HG03439 (cell line): ENCODE data around the gene NMNAT2.
"Not testable (repeated sequence)": the region's sequence is repeated elsewhere in the genome, so short reads cannot be mapped to it uniquely, and the experiment has no call there.

ENCODE experiments used
- ATAC-seq: cut with Tn5 transposase; IDR thresholded peaks from one replicate; pipeline ENCODE4 v1.9.1; 2021; ENCODE audit warnings: mild to moderate bottlenecking, moderate library complexity; ENCODE audit not compliant: unreplicated experiment

NMNAT2 gene

GRCh38 chr1:183417772-183418491 is at the start of gene NMNAT2:
NMNAT2 (minus strand) TSS chr1:183418380; CDS start chr1:183418267, 113 bp downstream.
- no peak for ATAC-seq

GRCh38 chr1:183467687-183468086 is 49.5 kb upstream of the NMNAT2 start:
- ATAC-seq = no peak

- ATAC-seq = no peak
These were observed 48.6 kb upstream of the NMNAT2 start for GRCh38 chr1:183466781-183467180.

GRCh38 chr1:183463566-183463965 is 45.4 kb upstream of the NMNAT2 start:
- no peak for ATAC-seq

- ATAC-seq = no peak
These were observed 43.2 kb upstream of the NMNAT2 start for GRCh38 chr1:183461350-183461749.

- no peak for ATAC-seq
These were observed 42.4 kb upstream of the NMNAT2 start for GRCh38 chr1:183460596-183460995.

DNA sequence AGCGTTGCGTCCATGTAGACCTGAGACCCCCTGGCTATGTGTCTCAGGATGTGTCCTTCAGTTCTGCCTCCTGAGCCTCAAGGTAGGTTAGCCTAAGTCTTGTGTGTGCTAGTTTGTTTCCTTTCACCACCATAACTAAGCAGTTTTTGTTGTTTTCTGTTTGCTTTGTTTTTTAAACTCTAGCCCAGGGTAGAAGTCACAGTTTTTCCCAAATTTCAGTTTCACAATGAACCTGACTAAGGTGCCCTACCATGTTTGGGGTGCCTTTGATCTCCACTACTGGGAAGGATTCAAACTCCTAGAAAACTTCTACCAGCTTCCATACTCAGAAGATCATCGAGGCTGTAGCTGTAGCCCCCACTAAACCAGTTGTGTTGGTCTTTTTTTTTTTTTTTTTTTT is 39.3 kb upstream of the NMNAT2 start:
- no peak for ATAC-seq

- no peak for ATAC-seq
These were observed 38.6 kb upstream of the NMNAT2 start for GRCh38 chr1:183456826-183457225.

DNA sequence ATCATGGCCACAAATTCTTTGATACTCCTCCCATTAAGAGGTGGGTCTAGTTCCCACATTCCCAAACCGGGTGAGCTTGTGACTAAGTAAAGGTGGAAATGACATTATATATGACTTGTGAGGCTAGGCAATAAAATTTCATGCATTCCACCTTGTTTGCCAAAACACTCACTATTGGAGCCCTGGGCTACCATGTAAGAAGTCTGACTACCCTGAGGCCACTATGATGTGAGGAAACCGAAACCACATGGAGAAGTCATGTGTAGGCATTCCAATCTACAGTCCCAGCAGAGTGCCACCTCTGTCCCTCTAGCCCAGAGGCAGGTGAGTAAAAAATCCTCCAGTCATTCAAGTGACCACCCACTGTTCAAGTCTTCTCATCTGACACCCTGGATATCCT is 36.2 kb upstream of the NMNAT2 start:
- no peak for ATAC-seq

GRCh38 chr1:183450093-183450492 is 31.9 kb upstream of the NMNAT2 start:
- ATAC-seq = no peak

DNA sequence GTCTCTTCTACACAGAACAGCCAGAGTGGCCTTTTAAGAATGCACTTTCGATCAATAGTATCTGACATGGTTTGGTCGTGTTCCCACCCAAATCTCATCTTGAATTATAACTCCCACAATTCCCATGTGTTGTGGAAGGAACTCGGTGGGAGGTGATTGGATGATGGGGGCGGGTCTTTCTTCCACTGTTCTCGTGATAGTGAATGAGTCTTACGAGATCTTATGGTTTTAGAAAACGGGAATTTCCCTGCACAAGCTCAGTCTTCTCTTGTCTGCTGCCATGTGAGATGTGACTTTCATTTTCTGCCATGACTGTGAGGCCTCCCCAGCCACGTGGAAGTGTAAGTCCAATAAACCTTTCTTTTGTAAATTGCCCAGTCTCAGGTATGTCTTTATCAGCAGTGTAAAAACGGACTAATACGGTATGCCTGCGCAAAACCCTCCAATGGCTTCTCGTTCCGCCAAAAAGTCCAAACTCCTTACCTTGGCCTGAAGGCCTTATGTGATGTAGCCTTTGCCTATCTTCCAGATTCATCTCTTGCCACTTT is 31.1 kb upstream of the NMNAT2 start:
- ATAC-seq = no peak

- ATAC-seq = no peak
These were observed 26.1 kb upstream of the NMNAT2 start for GRCh38 chr1:183444243-183444642.

- no peak for ATAC-seq
These were observed 25.3 kb upstream of the NMNAT2 start for GRCh38 chr1:183443466-183443865.

DNA sequence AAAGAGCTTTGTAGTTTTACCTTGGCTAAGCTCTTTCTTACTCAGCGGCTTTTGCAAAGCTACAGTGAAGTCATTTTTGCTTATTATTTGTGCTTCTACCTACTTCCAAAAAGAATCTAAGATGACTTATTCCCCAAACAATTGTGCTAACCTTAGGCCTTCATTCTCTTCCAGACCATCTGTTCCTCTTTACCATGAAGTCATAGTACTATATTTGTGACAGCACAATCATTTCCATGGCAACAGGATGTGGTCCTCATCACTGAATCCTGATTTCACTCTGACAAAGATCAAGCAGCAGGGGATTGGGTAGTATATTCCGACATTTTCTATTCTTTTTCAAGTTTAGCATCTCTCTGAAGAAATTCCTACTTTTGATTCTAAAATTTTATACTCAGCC is 24.8 kb upstream of the NMNAT2 start:
- ATAC-seq = no peak

- ATAC-seq = no peak
These were observed 19.9 kb upstream of the NMNAT2 start for GRCh38 chr1:183438060-183438459.

GRCh38 chr1:183435497-183435896 is 17.3 kb upstream of the NMNAT2 start:
- ATAC-seq = no peak

GRCh38 chr1:183433703-183434102 is 15.5 kb upstream of the NMNAT2 start:
- no peak for ATAC-seq

GRCh38 chr1:183432548-183432875 is 14.3 kb upstream of the NMNAT2 start:
- no peak for ATAC-seq

DNA sequence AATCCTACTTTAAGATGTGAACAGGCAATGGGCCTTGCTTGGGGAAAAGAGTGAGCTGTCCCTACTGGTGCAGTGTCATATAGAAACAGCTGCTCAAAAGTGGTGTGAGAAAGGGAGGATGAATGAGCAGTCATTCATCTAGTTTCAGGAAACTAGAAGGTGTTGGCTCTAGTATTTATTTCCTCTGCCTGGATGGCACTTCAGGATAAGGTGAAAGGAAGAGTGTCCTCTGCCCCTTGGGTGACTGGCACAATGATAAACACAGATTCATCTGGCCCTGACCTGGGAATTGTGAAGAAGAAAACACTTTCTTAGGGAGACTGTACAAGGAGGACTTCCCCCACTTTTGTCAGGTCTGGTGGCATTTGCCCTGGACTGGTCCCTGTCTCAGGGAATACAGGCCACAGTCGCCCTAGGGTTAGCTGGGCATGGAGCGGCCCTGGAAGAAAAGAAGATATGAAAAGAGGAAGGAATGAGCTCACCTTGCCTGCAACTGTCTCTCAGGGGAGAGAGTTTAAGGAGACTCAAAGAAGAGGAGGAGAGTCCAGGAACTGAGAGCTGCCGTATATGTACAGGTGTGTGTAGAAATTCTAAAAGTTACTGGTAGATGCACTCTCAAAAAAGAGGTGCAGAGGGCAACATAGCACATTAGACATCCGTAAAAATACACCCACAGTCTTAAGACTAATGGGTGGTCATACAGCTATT is 13.8 kb upstream of the NMNAT2 start:
- ATAC-seq = no peak

GRCh38 chr1:183427591-183427990 is 9.4 kb upstream of the NMNAT2 start:
- not testable (repeated sequence) for ATAC-seq

GRCh38 chr1:183424691-183425090 is 6.5 kb upstream of the NMNAT2 start:
- ATAC-seq = no peak

DNA sequence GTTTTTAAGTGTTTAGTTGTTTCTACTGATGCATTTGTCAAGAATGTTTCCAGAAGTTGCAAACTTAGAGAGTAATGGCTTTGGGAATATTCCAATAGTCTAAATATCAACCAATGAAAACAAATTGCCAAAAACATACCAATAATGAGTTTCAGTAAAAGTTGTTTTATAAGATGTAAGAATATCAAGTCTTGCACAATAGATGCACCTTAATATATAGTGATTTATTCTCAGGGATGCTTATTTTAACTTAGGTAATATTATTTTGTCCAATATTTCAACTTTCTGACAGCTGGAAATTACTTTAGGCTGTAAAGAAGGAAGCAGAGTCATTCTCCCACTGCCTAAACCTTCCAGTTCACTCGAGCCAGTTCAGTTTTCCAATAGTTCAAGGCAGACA is 5.4 kb upstream of the NMNAT2 start:
- ATAC-seq = no peak
